ENCODE measurements around the gene ZNF341.

Gene ZNF341

GRCh38 chr20:33731693-33732165 lies at the start of gene ZNF341 (continued):
- TF ChIP-seq ZNF175 (tag by site-specific recombination; IDR thresholded peaks at IDR 0.05) (no peak), ZNF549 (tag by site-specific recombination; IDR thresholded peaks at IDR 0.05) (no peak), KLF16 (tag by site-specific recombination; IDR thresholded peaks at IDR 0.05) (no peak), HOXD13 (CRISPR knock-in tag; IDR thresholded peaks at IDR 0.05; ENCODE audit: borderline replicate concordance) (no peak), ZNF558 (tag by site-specific recombination; IDR thresholded peaks at IDR 0.05) (no peak), IKZF3 (tag by site-specific recombination; IDR thresholded peaks at IDR 0.05) (no peak), ZNF76 (tag by site-specific recombination; IDR thresholded peaks at IDR 0.05; ENCODE audit: borderline replicate concordance, low read depth) (peak; percentile 90), ZNF433 (tag by site-specific recombination; IDR thresholded peaks at IDR 0.05; ENCODE audit: low read depth) (no peak), PBX3 (CRISPR knock-in tag; IDR thresholded peaks at IDR 0.05) (no peak), ZNF660 (tag by site-specific recombination; IDR thresholded peaks at IDR 0.05) (no peak; the same call in 1 of the 2 replicates), ZBTB11 (tag by site-specific recombination; conservative IDR thresholded peaks at IDR 0.05; ENCODE audit: low read depth) (0 out of 2 replicates have a peak, but pooled peaks have one; percentile 14), ZBTB1 (tag by site-specific recombination; IDR thresholded peaks at IDR 0.05) (no peak), ZNF138 (tag by site-specific recombination; IDR thresholded peaks at IDR 0.05; ENCODE audit: borderline replicate concordance) (no peak), ZSCAN30 (tag by site-specific recombination; IDR thresholded peaks at IDR 0.05) (0 out of 2 replicates have a peak, but pooled peaks have one; percentile 2), ZNF266 (tag by site-specific recombination; IDR thresholded peaks at IDR 0.05; ENCODE audit: low read depth) (no peak)

- H3K4me1 ChIP-seq (ENCODE audit: control insufficient read depth, insufficient read depth, low read length) = peaks cover 9% of the 10 kb centered on the region
- peak; percentile 61 for TF ChIP-seq KLF1 (tag by site-specific recombination; IDR thresholded peaks at IDR 0.05)
- 0 out of 2 replicates have a peak, but pooled peaks have one; percentile 42 for TF ChIP-seq GLIS1 (tag by site-specific recombination; IDR thresholded peaks at IDR 0.05)
- TF ChIP-seq ZNF23 (tag by site-specific recombination; IDR thresholded peaks at IDR 0.05; ENCODE audit: borderline replicate concordance) = no peak
- no peak for TF ChIP-seq OVOL3 (tag by site-specific recombination; IDR thresholded peaks at IDR 0.05)
- TF ChIP-seq ZBTB26 (tag by site-specific recombination; optimal IDR thresholded peaks at IDR 0.05) = no peak
- TF ChIP-seq RBAK (tag by site-specific recombination; IDR thresholded peaks at IDR 0.05) = no peak
- TF ChIP-seq ZNF391 (tag by site-specific recombination; IDR thresholded peaks at IDR 0.05; ENCODE audit: borderline replicate concordance, low read depth) = no peak
- 0 out of 2 replicates have a peak, but pooled peaks have one; percentile 11 for TF ChIP-seq ZNF692 (tag by site-specific recombination; IDR thresholded peaks at IDR 0.05)
- no peak for TF ChIP-seq ZNF302 (tag by site-specific recombination; IDR thresholded peaks at IDR 0.05; ENCODE audit: low read depth)
- no peak for TF ChIP-seq SP2 (tag by site-specific recombination; IDR thresholded peaks at IDR 0.05)
- peak; percentile 78; the same call in 1 of the 2 replicates for TF ChIP-seq ZNF341 (tag by site-specific recombination; IDR thresholded peaks at IDR 0.05; ENCODE audit: low read depth)
- TF ChIP-seq EGR2 (tag by site-specific recombination; IDR thresholded peaks at IDR 0.05; ENCODE audit: low read depth) = peak; percentile 89
- peak; percentile 50 for TF ChIP-seq ZIC2 (tag by site-specific recombination; IDR thresholded peaks at IDR 0.05)
- no peak for TF ChIP-seq ZNF202 (tag by site-specific recombination; IDR thresholded peaks at IDR 0.05; ENCODE audit: borderline replicate concordance)
Measured at GRCh38 chr20:33684533-33685327, 47.1 kb upstream of the ZNF341 start.

More at GRCh38 chr20:33684533-33685327, 47.1 kb upstream of the ZNF341 start:
- H3K27ac ChIP-seq (ENCODE audit: extremely low read depth, low read depth, low read length) = peak overlapping the region; percentile 95; the same call in 1 of the 2 replicates
- H3K36me3 ChIP-seq (ENCODE audit: control insufficient read depth in 2 of 2, insufficient read depth in 1 of 2, low read length in 2 of 2) = peaks cover 0 to 45% of the 10 kb centered on the region in 2 experiments; a peak in 1 of 3 replicates
- no peaks in the 10 kb centered on the region for H3K9me3 ChIP-seq (ENCODE audit: control insufficient read depth, insufficient read depth, low read depth, low read length)
- peak overlapping the region; percentile 62 for H3K4me3 ChIP-seq (ENCODE audit: low read depth, low read length)
- POLR2A ChIA-PET = interaction anchor here (0.8 to 3.3 kb wide), 8 partner anchors 9 to 47 kb away, joined by 3 to 10 read pairs (median 5); partner anchors contain the start of genes ACTL10, PXMP4 and ZNF341
- CTCF ChIA-PET = interaction anchor here (0.6 to 1.3 kb wide), 4 partner anchors 18 to 31 kb away, joined by 3 to 4 read pairs (median 4); partner anchors contain the start of genes ACTL10 and C20orf144

Data from HEK293 (cell line).